GM12872 (cell line): ENCODE results near the gene TMEM272.

ENCODE experiments used
- TF ChIP-seq, protein P1 (sequence below): IDR thresholded peaks from 3 replicates; pipeline ENCODE4 v1.5.1; 2011; ENCODE audit warnings: low read depth, mild to moderate bottlenecking, low read length, moderate library complexity; ENCODE audit not compliant: insufficient read depth

TMEM272 gene

DNA sequence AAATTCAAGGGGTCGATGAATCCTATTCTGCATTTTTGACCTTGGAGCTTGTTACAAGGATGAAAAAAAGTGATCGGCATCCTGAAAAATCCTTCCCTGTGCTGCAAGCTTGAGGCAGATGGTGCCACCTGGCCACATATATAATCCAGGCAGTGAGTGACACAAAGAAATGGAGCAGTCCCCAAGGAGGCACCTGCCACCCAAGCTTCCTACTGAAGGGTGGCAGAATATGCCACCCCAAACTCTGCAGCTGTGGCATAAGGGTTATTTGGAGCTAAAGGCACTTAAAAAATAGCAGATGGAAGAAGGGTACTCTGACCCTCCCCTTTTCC lies 15.4 kb downstream of the TMEM272 start:
- TF ChIP-seq, protein P1, sequence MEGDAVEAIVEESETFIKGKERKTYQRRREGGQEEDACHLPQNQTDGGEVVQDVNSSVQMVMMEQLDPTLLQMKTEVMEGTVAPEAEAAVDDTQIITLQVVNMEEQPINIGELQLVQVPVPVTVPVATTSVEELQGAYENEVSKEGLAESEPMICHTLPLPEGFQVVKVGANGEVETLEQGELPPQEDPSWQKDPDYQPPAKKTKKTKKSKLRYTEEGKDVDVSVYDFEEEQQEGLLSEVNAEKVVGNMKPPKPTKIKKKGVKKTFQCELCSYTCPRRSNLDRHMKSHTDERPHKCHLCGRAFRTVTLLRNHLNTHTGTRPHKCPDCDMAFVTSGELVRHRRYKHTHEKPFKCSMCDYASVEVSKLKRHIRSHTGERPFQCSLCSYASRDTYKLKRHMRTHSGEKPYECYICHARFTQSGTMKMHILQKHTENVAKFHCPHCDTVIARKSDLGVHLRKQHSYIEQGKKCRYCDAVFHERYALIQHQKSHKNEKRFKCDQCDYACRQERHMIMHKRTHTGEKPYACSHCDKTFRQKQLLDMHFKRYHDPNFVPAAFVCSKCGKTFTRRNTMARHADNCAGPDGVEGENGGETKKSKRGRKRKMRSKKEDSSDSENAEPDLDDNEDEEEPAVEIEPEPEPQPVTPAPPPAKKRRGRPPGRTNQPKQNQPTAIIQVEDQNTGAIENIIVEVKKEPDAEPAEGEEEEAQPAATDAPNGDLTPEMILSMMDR = no peak

DNA sequence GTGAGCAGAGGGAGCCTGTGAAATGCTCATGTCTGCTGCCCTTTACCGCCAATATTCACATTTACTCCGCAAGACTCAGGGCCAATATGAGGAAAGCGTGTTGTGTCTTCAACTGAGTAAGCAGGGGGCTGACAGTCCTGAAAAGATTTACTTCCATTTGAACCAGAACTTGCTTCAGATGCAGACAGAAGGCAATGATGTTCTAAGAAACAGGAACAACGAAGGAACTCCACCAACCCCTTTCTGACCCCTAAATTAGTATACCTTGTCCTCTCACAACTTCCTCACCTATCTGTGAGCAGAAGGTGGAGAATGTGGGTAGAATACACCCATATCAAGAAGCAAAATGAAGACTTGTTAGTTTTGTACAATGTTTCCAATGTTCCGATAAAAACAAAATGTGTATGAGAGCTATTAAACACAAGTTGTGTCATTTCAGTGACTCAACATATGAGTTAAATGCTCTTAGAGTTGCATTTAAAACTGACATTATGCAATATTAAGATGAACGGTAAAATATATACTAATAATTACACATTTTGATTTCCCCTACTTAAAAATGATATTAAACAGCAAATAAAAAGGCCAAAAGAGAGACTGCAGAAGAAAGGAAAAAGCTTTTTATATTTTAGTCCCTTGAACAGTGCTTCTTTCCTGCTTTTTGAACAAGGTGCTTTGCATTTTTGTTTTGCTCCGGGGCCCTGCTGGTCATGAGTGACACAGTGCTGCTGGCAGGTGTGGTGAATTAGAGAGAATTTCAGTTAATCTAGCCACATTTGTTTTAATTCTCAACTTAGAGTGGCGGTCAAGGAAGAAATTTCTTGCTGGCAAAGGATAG lies 16.0 kb downstream of the TMEM272 start:
- TF ChIP-seq, protein P1 = no peak

DNA sequence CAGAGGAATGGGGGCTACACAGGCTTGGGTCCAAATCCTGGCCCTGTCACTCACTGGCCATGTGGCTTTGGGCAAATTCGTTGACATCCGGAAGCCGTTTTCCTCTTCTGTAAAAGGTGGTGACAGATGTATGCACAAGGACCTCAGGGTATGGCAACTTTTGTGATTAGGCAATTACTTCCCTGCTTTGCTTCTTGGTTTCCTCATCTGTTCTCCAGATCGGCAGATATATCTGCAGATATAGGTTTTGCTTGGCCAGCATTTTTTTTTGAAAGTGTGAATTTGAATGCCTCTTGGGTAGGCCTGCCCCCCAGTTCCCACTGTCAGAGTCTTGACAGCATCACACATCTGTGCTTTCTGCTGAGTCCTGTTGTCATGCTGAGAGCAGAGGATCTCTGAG lies 17.7 kb downstream of the TMEM272 start:
- TF ChIP-seq, protein P1 = no peak

DNA sequence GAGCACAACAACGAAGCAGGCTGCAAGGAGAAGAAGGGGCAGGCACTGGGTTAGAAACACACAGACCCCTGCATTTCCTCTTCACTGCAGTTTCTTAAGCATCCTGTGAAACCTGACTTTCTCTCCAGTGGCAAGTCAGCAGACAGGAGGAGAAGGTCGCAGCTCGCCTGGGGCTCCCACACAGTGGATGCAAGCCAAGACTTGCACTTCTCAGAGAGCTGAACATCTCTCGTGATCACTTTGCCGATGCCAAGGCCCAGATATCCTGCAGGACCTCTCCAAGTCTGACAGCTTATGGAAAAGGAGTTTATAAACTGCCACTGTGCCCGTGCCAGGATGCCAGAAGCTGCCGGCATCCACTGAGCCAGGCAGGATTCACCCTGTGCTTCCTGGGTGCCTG lies 18.4 kb downstream of the TMEM272 start:
- TF ChIP-seq, protein P1 = no peak

DNA sequence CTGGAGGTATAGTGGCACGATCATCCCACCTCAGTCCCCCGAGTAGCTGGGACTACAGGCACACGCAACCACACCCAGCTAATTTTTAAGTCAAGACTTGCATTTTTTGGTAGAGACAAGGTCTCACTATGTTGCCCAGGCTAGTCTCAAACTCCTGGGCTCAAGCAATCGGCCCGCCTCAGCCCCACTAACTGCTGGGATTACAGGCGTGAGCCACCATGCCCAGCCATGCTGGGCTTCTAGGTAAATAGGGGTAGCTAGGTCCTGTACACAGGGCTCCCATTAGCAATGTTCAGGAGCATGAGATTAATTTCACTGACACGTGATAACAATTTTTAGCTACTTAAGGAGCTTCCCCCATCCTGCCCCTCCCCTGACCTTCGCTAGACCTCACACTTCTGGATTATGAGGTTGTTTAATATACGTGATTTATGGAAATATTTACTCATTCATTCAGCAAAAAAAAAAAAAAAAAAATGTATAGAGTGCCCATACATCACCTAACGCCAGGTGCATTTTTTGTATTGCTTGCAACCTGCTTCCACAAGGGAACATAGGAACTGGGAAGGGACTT lies 19.2 kb downstream of the TMEM272 start:
- TF ChIP-seq, protein P1 = no peak

DNA sequence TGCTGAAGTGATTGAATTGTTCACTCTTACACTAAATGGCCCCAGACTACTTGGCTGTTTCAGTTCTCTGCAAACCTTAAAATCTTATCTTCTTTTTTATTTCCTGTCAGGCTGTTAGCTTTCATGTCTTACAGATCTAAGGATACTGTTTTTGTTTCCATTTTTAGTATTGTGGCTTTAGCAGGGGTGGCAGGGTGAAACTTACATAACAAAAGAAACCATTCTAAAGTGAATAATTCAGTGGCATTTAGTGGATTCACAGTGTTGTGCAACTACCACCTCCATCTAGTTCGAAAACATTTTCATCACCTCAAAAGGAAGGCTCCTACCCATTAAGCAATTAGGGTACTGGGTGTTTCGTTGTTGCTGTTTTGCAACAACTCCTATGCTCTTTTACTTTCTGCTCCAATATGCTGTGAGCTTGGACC lies 19.8 kb downstream of the TMEM272 start:
- TF ChIP-seq, protein P1 = no peak

DNA sequence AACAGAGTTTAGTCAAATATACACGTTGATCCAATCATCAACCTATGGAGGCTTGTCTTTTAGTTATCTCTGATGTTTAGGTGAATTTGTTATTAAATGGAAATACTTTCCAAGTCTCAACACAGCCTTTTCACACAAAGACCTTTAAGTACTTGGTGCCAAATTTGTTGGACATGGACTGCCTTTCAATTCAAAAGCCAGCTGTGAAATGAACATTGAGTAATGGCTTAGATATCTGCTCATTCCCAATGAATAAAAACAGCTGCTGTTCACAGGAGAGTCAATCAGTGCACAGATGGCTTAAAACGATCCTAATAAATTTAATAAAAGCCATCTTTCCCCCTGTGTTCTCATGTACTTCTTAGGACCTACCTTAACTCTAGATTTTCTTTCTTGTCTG lies 21.1 kb downstream of the TMEM272 start:
- TF ChIP-seq, protein P1 = no peak
